ENCODE results near the gene HTT-AS.

HTT-AS gene

DNA sequence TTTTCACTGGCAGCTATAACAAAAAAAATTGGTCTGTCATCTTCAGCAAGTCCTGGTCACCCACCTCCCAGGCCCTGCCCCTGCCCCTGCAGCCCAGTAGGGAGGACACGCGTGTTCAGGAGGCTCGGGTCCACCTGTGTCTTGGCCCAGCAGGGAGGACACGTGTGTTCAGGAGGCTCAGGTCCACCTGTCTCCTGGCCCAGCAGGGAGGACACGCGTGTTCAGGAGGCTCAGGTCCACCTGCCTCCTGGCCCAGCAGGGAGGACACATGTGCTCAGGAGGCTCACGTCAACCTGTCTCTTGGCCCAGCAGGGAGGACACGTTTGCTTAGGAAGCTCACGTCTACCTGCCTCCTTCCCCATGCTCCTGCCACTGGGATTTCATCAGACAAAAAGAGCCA is 44.9 kb downstream of the HTT-AS start:
- no peak for DNase-seq

DNA sequence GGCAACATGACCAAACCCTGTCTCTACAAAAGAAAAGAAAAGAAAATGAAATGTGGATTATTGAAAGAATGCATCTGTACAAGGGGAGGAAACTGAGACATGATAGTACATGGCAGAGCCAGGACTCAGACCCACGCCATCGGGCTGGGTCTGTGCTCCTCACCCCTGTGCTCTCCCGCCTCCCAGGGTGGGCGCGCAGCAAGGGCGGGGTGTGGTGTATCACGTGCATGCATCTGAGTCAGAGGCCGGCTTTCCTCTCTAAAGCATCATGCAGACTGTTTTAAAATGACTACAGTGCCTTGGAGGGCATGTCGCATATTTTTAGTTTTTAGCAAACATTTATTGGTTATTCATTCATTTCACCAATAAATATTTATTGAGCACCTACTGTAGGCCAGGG is 47.8 kb downstream of the HTT-AS start:
- no peak for DNase-seq

GRCh38 chr4:3025881-3026280 is 48.5 kb downstream of the HTT-AS start:
- DNase-seq: no peak

- DNase-seq: no peak
These were observed 51.7 kb downstream of the HTT-AS start for GRCh38 chr4:3022651-3023050.

GRCh38 chr4:3022112-3022511 is 52.2 kb downstream of the HTT-AS start:
- DNase-seq: no peak

GRCh38 chr4:3021627-3022026 is 52.7 kb downstream of the HTT-AS start:
- peak; percentile 63 for DNase-seq

GRCh38 chr4:3021127-3021526 is 53.2 kb downstream of the HTT-AS start:
- peak; percentile 27 for DNase-seq

DNA sequence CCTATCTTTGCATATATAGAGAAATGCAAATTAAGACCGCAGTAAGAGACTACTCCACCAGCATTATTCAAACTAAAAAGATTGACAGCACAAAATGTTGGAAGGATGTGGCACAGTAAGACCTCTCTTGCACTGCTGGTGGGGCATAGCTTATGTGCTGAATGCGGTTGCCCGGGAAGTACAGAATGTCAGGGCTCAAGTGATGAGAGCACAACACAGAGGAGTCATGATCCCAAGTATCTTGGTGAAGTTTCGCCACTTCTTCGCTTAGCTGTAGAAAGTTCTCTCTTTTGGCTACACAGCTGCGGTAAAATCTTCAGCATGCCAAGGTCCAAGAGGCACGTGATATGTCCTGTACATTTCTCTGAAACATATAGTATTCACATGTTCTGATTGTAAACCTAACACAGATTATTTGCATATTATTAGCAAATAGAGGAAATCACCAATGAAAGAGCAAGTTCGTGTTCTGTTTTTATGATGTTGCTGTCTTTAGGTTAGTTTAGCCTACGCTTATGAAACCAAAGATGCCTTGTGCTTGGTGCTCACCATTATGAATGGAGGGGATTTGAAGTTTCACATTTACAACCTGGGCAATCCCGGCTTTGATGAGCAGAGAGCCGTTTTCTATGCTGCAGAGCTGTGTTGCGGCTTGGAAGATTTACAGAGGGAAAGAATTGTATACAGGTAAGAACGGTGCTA is 55.0 kb downstream of the HTT-AS start:
- DNase-seq: no peak

- DNase-seq: no peak
These were observed 56.8 kb downstream of the HTT-AS start for GRCh38 chr4:3017504-3017903.

DNA sequence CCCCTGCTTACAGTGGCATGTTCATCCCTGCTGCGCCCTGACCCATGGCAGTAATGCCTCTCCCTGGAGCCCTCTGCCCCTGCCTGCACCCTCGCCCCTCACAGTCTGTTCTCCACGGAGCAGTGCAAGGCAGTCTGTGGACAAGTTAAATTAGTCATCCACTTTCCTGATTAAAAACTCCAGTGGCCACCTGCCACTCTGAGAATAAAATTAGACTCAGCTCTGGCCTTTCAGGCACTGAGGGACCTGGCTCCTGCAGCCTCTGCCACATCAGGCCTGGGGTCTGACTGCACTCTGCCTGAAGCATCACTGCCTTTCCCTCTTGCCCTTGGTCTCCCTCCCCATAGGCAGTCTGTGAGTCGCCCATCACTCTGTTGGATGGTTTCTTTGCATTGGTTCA is 57.4 kb downstream of the HTT-AS start:
- no peak for DNase-seq

GRCh38 chr4:3013839-3014350 is 60.4 kb downstream of the HTT-AS start:
- DNase-seq: peak; percentile 86
